T-helper 2 cell (primary cell): Measurements from ENCODE around the gene PTS.
A peak's percentile ranks its signal among the peaks of the same experiment; 100 is the strongest.

Experiments
- DNase-seq, 5 experiments: peaks; one replicate each; pipeline versions ENCODE4 v3.0.0 to v3.0.0-alpha.2; 2012 to 2022

The PTS gene

DNA sequence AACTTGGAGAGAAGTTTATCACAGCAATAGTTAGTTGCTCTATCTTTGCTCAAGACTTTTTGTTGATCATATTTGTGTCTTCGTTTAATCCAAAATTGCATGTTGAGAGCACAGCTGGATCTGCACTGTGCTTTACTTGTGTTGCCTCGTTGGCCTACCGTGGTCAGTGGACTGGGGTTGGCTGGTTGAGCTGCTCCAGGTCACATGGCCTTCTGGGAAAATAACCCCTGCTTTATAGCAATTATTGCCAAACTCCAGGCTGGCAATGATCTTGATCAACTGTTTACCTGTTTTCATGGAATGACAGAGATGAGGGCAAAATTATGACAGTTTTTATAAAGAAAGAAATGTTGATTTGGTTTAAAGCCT, 40.2 kb downstream of the PTS start:
- no peak for DNase-seq

DNA sequence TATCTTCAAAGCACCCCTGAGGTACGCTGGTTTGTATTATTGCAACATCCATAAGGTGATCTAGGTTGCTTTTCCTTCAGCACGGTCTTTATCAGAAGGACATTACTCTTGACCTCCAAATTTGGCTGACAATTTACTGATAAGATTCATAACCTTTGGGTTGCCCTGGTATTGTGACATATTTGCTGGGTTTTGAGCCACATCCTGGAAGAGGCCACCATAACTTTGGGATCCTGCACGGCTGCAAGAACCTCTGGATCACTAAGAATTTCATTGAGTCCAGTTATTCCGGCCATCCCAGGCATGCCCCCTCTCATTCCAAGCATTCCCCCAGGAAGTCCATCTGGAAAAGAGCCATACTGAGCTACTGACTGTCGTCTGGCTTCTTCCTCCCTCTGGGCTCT, 41.0 kb downstream of the PTS start:
- no peak for DNase-seq

DNA sequence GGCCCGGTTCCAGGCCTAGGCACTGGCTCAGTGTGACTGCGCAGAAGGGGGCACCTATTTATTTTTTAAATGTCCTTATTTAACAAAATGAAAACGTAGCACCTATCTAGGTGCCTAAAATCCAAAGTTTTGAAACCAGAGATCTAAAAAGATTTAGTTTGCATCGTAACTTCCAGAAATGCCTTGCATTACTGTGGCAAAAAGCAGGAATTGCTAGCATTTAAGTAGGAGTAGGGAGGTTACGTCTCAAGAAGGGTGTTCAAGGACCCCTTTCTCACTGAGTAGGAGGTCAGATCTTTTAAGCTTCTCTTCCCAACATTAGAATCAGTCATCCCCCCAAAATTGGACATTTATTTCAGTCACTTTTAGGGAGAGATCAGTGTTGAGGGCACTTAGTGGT, 42.2 kb downstream of the PTS start:
- DNase-seq = no peak

- DNase-seq = no peak
Observed at GRCh38 chr11:112269139-112269538, 42.9 kb downstream of the PTS start.

DNA sequence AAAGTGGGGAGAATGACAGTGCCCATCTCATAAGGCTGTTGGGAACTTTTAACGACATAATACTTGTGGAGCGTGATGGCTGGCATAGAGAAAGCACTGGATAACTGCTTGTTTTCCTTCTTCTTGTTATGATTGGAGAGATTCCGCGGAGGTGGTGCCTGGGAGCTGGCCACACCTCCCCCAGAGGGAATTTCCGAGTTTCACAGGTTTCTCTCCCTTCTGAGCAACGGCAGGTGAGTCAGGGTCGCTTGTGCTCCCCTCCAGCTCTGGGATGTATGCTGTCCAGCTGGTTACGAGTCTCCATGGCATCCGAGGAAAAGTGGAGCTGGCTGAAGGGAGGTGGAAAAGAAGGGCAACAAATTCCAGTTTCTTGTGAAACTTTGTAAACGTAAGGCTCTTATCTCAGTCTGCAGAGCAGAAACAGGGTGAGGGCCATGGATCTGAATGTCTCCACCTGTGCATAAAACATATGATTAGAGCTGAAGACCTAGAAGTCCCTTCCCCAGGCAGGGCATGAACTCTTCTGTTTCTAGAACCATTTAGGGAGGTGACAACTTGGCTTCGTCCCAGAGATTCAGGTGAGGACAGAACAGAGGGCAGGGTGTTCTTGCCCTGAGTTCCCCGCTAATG, 44.4 kb downstream of the PTS start:
- no peak for DNase-seq

DNA sequence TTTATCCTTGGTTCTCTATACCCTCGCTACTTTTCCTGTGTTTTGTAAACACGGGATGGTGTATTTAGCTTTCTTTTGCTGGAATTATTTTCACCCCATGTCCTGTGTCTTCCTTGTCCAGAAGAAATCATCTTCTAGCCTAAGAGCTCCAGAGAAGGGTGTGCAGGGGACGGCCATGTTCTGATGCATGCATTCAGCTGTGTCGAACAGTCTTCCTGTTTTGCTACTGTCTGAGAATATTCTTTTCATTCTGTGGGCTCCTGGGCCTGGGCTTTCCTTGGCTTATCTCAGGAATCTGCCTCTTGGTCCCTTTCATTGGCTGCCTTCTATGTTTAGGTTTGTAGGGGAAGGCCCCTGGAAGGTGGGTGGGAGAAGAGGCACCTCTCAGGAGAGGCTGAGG, 45.0 kb downstream of the PTS start:
- no peak for DNase-seq

GRCh38 chr11:112273066-112273465, 46.8 kb downstream of the PTS start:
- DNase-seq = no peak

DNA sequence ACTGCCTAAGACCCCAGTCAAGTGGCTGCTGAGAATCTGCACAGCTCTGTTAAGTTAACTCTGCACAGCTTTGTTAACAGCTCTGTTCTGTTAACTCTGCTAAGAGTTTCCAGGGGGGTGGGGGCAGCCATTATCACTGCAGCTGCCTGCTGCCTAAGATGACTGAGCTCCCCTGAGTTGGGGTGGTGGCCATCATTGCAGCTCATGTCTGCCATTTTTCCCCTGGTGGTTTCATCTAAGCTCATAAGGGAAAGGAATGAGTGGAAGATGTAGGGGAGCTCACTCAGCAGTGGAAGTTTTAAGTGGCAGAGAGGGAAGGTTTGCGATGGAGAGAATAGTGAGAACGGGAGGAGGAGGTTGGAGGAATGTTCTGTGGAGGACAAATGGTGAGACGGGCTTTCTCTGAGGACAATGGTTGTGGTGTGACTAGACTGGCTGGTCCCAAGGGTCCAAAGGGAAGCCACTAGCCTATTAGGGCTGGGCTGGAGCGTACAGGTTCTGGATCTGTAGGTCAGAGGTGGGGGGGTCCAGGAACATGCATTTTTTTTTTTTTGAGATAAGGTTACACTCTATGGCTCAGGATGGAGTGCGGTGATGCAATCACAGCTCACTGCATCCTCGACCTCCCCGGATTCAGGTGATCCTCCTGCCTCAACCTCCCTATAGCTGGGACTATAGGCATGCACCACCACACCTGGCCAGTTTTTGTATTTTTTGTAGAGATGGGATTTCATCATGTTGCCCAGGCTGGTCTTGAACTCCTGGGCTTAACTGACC, 48.0 kb downstream of the PTS start:
- DNase-seq = no peak

GRCh38 chr11:112277029-112277428, 50.8 kb downstream of the PTS start:
- no peak for DNase-seq

DNA sequence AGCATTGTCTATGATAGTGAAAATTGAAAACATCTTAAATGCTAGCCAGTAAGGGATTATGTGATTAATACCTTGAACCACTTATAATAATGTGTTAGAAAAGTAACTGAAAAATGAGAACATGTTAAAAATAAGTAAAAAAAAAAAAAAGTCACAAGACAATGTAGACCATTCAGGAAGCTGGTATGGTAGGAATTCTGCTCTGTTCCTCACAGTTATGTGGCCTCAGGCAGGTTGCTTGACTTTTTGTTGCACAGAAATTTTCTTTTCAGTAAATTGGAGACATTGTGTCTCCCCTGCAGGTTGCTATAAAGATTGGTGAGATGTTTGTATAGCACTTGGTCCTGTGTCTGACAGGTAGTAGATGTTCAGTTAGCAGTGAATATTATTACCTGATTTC, 51.7 kb downstream of the PTS start:
- no peak for DNase-seq

- DNase-seq = no peak
Observed at GRCh38 chr11:112278803-112279202, 52.6 kb downstream of the PTS start.

DNA sequence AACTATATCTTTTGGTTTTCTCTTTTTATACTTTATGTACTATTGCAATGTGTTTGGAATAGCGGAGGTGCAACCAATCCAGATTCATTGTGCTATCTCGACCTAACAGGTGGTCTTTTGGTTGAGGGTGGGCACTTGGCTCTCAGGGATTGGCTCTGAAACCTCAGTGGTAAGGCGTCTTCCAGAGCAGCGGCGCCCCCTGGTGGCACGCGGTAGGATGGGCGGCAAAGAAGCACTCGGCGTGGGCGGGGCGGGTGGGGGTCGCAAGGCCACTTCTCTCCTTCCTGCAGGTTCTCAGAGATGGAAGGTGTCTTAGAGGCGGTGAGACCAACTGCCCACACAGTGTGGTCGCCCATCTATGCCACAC, 53.7 kb downstream of the PTS start:
- DNase-seq = peak; percentile 54 to 71 (median 65)

DNA sequence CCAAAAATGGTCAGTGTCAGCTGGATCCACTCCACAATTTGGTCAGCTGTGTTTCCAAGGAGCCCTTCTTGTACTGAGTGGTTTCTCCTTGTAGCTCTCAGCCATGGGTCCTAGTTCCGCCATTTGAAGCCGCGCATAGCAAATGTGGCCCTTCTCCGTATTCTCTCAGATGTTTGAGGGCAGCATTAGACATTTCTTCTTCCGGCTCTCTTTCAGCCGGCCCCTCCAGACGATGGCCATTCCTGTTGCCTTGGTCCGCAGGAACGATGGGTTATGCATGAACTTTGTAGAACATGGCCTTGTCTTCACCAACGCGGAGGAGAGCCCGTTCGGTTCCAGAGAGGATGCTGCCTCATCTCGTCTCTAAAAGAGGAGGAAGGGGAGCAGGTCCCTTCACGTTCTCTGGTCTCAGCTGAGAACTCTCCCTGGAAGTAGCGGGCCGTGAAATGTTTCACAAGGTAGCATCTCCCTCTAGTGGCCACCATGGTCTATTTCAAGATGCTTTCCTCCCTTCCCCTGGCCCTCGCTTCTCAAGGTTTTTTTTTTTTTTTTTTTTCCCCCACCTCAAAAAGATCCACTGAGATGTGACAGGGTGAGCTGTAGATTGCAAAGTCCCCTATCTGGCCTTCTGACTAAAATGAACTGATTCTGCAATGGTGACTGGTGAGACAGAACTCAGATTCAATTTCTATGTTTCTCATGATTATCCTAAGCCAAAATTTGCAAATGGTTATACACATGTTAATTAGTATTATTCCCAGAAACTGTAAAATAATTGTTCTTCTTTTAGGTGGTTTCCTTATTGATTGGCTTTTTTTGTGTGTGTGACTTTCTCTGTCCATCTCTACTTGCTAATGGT, 54.3 kb downstream of the PTS start:
- DNase-seq = peak; percentile 18 to 87 (median 52)

- DNase-seq = no peak
Observed at GRCh38 chr11:112281726-112282125, 55.5 kb downstream of the PTS start.
